Body of pancreas (tissue), 4 donors: ENCODE measurements around the gene RHOJ.

Experiments
- POLR2A ChIP-seq, 3 donors: fragments of 450-650 bp; IDR thresholded peaks; one replicate each; pipeline ENCODE4 v1.6.1; 2016; ENCODE audit warnings: antibody characterized with exemption in 3 of 3, mild to moderate bottlenecking in 2 of 3
- TF ChIP-seq, protein P1 (sequence below), 7 experiments: fragments of 450-650 bp in 4 of 7; fragments of 200-600 bp in 3 of 7; sonication (generic) in 3 of 7; IDR thresholded peaks; one replicate each; pipeline ENCODE4 v1.5.1; 2016 to 2019; ENCODE audit warnings: antibody characterized with exemption in 7 of 7

- TF ChIP-seq, protein P1, sequence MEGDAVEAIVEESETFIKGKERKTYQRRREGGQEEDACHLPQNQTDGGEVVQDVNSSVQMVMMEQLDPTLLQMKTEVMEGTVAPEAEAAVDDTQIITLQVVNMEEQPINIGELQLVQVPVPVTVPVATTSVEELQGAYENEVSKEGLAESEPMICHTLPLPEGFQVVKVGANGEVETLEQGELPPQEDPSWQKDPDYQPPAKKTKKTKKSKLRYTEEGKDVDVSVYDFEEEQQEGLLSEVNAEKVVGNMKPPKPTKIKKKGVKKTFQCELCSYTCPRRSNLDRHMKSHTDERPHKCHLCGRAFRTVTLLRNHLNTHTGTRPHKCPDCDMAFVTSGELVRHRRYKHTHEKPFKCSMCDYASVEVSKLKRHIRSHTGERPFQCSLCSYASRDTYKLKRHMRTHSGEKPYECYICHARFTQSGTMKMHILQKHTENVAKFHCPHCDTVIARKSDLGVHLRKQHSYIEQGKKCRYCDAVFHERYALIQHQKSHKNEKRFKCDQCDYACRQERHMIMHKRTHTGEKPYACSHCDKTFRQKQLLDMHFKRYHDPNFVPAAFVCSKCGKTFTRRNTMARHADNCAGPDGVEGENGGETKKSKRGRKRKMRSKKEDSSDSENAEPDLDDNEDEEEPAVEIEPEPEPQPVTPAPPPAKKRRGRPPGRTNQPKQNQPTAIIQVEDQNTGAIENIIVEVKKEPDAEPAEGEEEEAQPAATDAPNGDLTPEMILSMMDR (IDR thresholded peaks at IDR 0.05): no peak
- TF ChIP-seq POLR2A (IDR thresholded peaks at IDR 0.05): no peak
These were observed 44.8 kb downstream of the RHOJ start for GRCh38 chr14:63249092-63249491.
